Muscle of leg (tissue), 11 donors: ENCODE data around the gene FRY. TPM values are rescaled to one million over a fixed set of nuclear protein-coding genes. Genes with fewer than 3 reads are reported as not detected.
"Not testable (repeated sequence)": the region's sequence is repeated elsewhere in the genome, so short reads cannot be mapped to it uniquely, and the experiment has no call there.

Experiments used
- DNase-seq: peaks from one replicate; pipeline ENCODE4 v3.0.0; 2013
- H3K27ac ChIP-seq: one replicate; pipeline ENCODE4 v1.5.1; 2013; ENCODE audit warnings: mild to moderate bottlenecking, low read length, control low read depth
- H3K27me3 ChIP-seq: one replicate; pipeline ENCODE4 v1.6.1; 2013; ENCODE audit warnings: low read length; ENCODE audit not compliant: control insufficient read depth, insufficient read depth
- H3K36me3 ChIP-seq: one replicate; pipeline ENCODE4 v1.6.1; 2013; ENCODE audit warnings: low read length; ENCODE audit not compliant: control insufficient read depth, insufficient read depth
- H3K4me1 ChIP-seq: one replicate; pipeline ENCODE4 v1.6.1; 2013; ENCODE audit warnings: low read length; ENCODE audit not compliant: control insufficient read depth, insufficient read depth
- H3K4me3 ChIP-seq: one replicate; pipeline ENCODE4 v1.5.1; 2013; ENCODE audit warnings: low read length, control low read depth
- H3K9me3 ChIP-seq: replicated peaks from 2 replicates; pipeline ENCODE4 v1.6.1; 2013; ENCODE audit warnings: low read depth, low read length; ENCODE audit not compliant: control insufficient read depth
- WGBS: methylation state at CpG from one replicate; pipeline ENCODE4 v1.1.5; 2013; ENCODE audit warnings: missing lambda C conversion rate; ENCODE audit not compliant: insufficient coverage; 5-methylcytosine and 5-hydroxymethylcytosine counted together
- polyA plus RNA-seq, 8 donors: library from polyadenylated mRNA; unstranded; fragments of 120-200 nt; gene quantifications; one replicate each; pipeline versions ENCODE4 v1.2.1 to v1.2.3, GENCODE V29; 2013; ENCODE audit warnings: inconsistent platforms in 1 of 8, low replicate concordance in 1 of 8; ENCODE audit not compliant: insufficient read length in 8 of 8, insufficient read depth in 1 of 8
- total RNA-seq: library from RNA; stranded (reverse); fragments of 120-200 nt; gene quantifications from one replicate; pipeline ENCODE4 v1.2.4, GENCODE V29; 2013

The FRY gene
- total and polyA plus RNA-seq, 9 donors = 37.7 to 63.5 (median 47.3) TPM

DNA sequence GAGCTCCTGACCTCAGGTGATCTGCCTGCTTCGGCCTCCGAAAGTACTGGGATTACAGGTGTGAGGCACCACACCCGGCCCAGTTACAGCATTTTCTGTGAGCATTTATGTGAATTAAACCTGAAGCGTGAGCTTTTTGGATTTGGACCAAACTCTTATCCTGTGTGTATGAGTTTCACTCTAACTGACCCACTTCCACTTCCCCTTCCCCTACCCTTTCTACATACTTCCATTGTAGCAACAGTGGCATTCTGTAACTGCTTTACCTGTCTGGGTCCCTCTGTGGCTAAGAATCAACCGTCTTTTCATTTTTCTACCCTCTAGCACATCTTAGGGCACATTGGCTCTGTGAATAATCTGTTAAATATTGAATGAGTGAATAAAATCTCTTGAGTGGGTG is 16.2 kb downstream of the FRY start:
- 100% methylated on average over 2 of the region's 5 CpGs for WGBS
- H3K27me3 ChIP-seq = no peaks in the 10 kb centered on the region
- H3K27ac ChIP-seq = no peak overlapping the region
- DNase-seq = no peak
- H3K4me3 ChIP-seq = no peak overlapping the region
- no peaks in the 10 kb centered on the region for H3K36me3 ChIP-seq
- no peaks in the 10 kb centered on the region for H3K9me3 ChIP-seq
- H3K4me1 ChIP-seq = peaks cover 4% of the 10 kb centered on the region

DNA sequence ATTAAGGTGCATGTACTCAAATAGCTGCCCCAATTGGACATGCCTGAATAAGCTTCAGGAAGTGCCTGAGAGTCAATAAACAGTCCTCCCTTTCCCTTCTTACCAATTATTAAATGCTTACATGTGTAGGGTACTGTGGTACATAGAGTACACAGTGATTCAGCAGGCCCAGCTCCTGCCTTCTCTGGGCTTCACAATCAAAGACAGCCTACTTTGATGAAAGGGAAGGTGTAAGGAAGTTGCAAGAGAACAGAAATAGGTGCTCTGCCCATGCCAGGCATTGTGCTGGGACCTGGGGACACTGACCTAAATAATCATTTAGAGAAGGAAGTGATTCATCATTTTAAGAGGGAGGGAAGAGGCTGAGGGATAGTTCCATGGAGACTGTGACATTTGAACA is 17.2 kb downstream of the FRY start:
- no peaks in the 10 kb centered on the region for H3K9me3 ChIP-seq
- peaks cover 4% of the 10 kb centered on the region for H3K4me1 ChIP-seq
- no peaks in the 10 kb centered on the region for H3K36me3 ChIP-seq
- no peak overlapping the region for H3K4me3 ChIP-seq
- H3K27ac ChIP-seq = no peak overlapping the region
- no peak for DNase-seq
- H3K27me3 ChIP-seq = no peaks in the 10 kb centered on the region

DNA sequence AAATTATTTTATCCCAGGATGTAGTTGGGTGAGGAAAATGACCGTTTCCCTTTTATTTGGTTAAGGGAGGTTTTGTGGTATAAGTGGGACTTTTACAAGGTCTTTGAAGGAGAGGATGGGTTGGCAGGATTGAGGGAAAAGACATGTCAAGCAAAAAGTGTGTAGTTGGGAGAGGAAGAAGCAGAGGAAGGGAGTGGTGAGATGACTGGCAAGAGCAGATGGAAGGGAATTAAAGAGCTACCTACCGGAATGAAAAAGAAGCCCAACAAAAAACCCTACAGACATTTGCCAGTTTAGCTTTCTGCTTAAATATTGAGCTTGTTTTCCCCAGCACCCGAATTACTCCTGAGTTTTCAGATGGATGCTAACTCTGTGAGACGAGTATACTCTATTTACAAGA is 19.6 kb downstream of the FRY start:
- DNase-seq = peak; percentile 34
- WGBS = 50% methylated on average over 1 of the region's 4 CpGs
- H3K27ac ChIP-seq = no peak overlapping the region
- H3K4me3 ChIP-seq = no peak overlapping the region
- H3K4me1 ChIP-seq = peaks cover 4% of the 10 kb centered on the region
- no peaks in the 10 kb centered on the region for H3K9me3 ChIP-seq
- no peaks in the 10 kb centered on the region for H3K36me3 ChIP-seq
- H3K27me3 ChIP-seq = no peaks in the 10 kb centered on the region

DNA sequence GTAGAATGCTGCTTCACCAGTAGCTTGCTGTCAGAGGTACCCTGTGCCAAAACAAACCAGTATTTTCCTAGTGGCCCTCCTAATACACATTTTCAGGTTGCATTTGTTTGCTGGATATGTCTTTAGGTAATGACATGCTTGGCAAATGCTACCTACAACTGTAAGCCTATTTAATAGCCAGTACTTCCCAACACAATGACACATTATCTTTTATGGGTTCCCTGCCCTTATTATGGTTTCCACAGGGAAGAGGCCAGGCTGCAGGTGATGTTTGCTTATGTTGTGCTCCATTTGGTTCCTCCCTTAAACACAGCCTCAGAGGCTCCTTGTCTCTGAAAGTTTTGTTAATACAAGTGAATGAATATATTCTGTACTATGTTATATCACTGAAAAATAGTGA is 24.7 kb downstream of the FRY start:
- no peak for DNase-seq
- no peak overlapping the region for H3K4me3 ChIP-seq
- no peaks in the 10 kb centered on the region for H3K36me3 ChIP-seq
- H3K9me3 ChIP-seq = no peaks in the 10 kb centered on the region
- peaks cover 13% of the 10 kb centered on the region for H3K4me1 ChIP-seq
- H3K27ac ChIP-seq = no peak overlapping the region
- H3K27me3 ChIP-seq = no peaks in the 10 kb centered on the region

DNA sequence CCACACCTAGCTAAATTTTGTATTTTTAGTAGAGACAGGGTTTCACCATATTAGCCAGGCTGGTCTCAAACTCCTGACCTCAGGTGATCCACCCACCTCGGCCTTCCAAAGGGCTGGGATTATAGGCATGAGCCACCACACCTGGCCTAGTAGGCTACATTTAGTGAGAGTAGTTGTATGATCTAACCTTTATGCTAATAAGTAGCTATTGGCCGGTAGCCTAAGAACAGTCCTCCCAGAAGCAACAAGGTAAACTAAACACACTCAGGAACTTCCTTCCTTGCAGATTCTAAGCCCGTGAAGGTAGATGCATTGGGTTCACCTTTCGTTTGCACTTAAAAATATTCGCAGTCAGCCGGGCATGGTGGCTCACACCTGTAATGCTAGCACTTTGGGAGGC is 25.8 kb downstream of the FRY start:
- H3K27me3 ChIP-seq, H3K36me3 ChIP-seq, H3K9me3 ChIP-seq, H3K27ac ChIP-seq, H3K4me3 ChIP-seq, DNase-seq: not testable (repeated sequence)
- peaks cover 13% of the 10 kb centered on the region for H3K4me1 ChIP-seq
- WGBS = 94% methylated on average over 3 of the region's 6 CpGs

DNA sequence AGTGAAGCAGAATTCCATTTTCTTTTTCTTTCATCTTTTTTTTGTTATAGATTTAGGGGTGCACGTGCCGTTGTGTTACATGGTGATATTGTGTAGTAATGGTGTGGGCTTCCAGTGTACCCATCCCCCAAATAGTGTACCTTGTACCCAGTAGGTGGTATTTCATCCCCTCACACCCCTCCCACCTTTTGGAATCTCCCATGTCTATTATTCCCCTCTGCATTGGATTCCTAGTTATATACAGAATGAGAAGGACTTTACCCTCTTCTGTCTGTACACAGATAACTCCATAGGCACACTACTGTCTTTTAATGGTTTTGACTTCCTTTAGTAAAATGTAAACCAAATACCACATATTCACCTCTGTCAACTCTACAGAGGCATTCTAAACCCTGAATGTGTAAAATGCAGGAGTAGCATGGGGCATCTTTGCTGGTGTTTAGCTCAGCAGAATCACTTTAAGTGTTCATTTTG is 28.0 kb downstream of the FRY start:
- H3K36me3 ChIP-seq = no peaks in the 10 kb centered on the region
- H3K27ac ChIP-seq = peak overlapping the region; percentile 71
- WGBS = no CpG with 5 or more reads among the region's 2 CpGs
- H3K4me1 ChIP-seq = peaks cover 14% of the 10 kb centered on the region
- H3K4me3 ChIP-seq = no peak overlapping the region
- no peaks in the 10 kb centered on the region for H3K9me3 ChIP-seq
- DNase-seq = no peak
- no peaks in the 10 kb centered on the region for H3K27me3 ChIP-seq

DNA sequence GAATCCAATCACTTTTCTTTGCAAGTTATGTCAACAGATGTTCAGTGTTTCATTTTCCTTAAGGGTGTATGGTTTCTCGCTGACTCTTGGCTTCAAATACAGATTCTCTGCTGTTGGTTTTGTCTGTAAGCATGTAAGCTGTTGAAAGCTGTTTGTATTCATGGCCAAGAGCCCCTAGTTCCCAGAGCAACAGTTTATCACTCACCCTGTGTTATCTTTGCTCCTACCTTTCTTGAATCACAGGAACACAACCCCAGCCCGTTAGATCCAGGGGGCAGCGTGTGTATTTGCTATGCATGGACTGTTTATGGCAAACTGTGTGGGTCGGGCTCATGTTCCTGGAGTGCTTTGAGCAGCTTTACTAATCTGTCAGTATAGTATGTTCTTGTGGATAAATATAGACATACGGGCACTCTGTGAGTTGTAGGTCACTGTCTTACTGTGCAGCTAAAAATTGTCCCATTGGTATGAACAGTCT is 28.9 kb downstream of the FRY start:
- WGBS = 20% methylated on average over 2 of the region's 5 CpGs
- DNase-seq = peak; percentile 65
- Histone ChIP-seq H3K27ac (peak overlapping the region; percentile 71), H3K36me3 (no peaks in the 10 kb centered on the region), H3K27me3 (no peaks in the 10 kb centered on the region), H3K9me3 (no peaks in the 10 kb centered on the region), H3K4me1 (peaks cover 14% of the 10 kb centered on the region), H3K4me3 (no peak overlapping the region)

DNA sequence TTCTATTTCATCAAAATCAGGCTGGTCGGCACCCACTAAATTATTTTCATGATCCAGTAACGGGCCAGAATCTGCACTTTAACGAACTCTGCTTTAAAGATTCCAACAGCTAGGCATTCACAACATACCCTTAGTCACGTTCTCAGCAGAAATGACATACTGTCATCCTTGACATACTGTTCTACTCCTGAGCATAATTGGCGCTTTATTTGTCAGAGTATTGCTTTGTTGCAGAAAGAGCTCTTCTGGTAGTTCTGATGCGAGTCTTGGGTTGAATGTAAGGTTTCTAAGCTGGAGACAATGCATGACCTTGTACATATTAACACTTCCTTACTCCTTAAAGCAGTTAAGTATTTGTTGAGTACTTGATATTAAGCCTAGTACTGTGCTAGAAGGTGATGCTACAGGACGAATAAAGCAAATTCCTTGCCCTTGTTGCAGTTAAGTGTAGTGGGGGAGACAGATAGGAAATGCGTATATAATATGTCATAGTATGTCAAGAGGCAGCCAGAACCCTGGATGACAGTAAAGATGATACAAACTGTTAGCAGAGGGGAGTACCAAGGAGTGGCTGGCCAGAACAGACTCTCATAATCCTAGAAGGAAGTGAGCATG is 32.2 kb downstream of the FRY start:
- H3K27me3 ChIP-seq = no peaks in the 10 kb centered on the region
- H3K36me3 ChIP-seq = no peaks in the 10 kb centered on the region
- H3K9me3 ChIP-seq = no peaks in the 10 kb centered on the region
- no peak overlapping the region for H3K27ac ChIP-seq
- no peak for DNase-seq
- H3K4me1 ChIP-seq = peaks cover 12% of the 10 kb centered on the region
- 20% methylated on average over 1 of the region's 8 CpGs for WGBS
- no peak overlapping the region for H3K4me3 ChIP-seq

DNA sequence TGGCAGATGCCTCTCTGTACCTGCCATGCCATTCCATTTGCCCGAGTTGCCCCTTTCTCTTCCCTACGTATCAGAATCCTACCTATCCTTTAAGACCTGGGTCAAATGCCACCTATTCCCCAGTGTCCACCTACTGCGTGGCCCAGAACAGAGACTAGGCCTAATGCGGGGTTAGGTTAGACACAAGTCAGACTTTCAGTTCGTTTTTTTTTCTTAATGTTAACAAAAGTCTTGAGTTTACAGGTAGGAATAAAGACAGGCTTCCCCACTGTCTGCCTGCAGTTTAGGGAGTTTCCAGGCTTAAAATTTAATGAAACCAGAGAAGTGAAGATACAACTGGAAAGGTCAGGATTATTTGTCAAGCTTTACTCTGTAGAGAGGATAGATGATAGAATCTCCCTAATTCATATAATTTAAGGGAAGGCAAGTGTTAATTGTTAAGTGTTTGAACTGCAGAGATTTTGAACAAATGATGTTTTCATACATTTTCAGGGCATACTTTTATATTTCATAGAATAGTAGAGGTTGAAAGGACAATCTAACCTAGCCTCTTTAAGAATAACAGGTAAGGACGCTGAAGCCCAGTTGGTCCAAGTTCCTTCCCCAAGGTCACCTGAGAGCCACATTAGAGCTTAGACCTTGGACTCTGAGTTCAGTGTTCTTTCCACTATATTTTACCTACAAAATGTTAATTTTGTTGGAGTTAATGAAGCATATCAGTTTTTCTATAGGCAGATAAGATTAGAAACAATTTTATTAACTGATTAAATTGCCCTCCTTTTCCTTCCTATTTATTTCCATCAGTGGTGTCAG is 35.8 kb downstream of the FRY start:
- 87% methylated on average over 3 of the region's 6 CpGs for WGBS
- no peak overlapping the region for H3K27ac ChIP-seq
- H3K27me3 ChIP-seq = no peaks in the 10 kb centered on the region
- H3K4me3 ChIP-seq = no peak overlapping the region
- H3K36me3 ChIP-seq = no peaks in the 10 kb centered on the region
- no peak for DNase-seq
- peaks cover 2% of the 10 kb centered on the region for H3K4me1 ChIP-seq
- no peaks in the 10 kb centered on the region for H3K9me3 ChIP-seq

DNA sequence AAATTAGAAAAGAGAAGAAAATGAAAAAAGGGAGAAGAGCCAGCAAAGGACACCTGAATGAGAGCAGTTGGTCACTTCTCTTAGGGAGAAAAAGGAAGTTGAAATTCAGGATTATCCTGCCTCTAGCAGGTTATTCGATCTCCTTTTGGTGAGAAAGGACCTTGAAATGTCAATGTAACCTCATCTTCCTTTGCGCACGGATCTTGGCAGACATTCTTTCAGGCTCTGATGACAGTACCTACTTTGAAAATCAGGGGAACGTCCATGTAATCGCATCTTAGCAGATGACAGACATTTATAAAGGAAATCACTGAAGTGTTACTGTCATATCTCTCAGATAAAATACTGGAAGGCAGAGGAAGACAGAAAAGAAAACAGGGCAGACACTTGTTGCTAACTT is 36.7 kb downstream of the FRY start:
- no peaks in the 10 kb centered on the region for H3K9me3 ChIP-seq
- H3K4me1 ChIP-seq = no peaks in the 10 kb centered on the region
- no peaks in the 10 kb centered on the region for H3K36me3 ChIP-seq
- DNase-seq = no peak
- H3K4me3 ChIP-seq = no peak overlapping the region
- 71% methylated on average over 2 of the region's 5 CpGs for WGBS
- no peak overlapping the region for H3K27ac ChIP-seq
- no peaks in the 10 kb centered on the region for H3K27me3 ChIP-seq
